Duodenal mucosa (tissue), 2 donors: ENCODE data around the gene FGF11.
A peak's percentile ranks its signal among the peaks of the same experiment; 100 is the strongest.

Experiments used
- H3K27ac ChIP-seq: one replicate; pipeline ENCODE4 v1.7.0; 2013; ENCODE audit warnings: low read depth, low read length
- H3K27me3 ChIP-seq, 2 donors: one replicate each; pipeline ENCODE4 v1.7.0; 2013; ENCODE audit warnings: low read length in 2 of 2, control low read depth in 1 of 2; ENCODE audit not compliant: insufficient read depth in 2 of 2, control insufficient read depth in 1 of 2
- H3K36me3 ChIP-seq, 2 donors: one replicate each; pipeline ENCODE4 v1.7.0; 2013; ENCODE audit warnings: low read length in 2 of 2, control low read depth in 1 of 2; ENCODE audit not compliant: insufficient read depth in 2 of 2, control insufficient read depth in 1 of 2
- H3K4me1 ChIP-seq, 2 donors: one replicate each; pipeline ENCODE4 v1.7.0; 2013; ENCODE audit warnings: low read length in 2 of 2, control low read depth in 1 of 2; ENCODE audit not compliant: insufficient read depth in 2 of 2, control insufficient read depth in 1 of 2
- H3K4me3 ChIP-seq, 2 donors: one replicate each; pipeline ENCODE4 v1.7.0; 2013; ENCODE audit warnings: low read length in 2 of 2, low read depth in 1 of 2
- H3K9ac ChIP-seq, 2 donors: one replicate each; pipeline ENCODE4 v1.7.0; 2013; ENCODE audit warnings: low read length in 2 of 2, low read depth in 1 of 2
- H3K9me3 ChIP-seq, 2 donors: one replicate each; pipeline ENCODE4 v1.7.0; 2013; ENCODE audit warnings: low read length in 2 of 2, control low read depth in 1 of 2; ENCODE audit not compliant: control insufficient read depth in 1 of 2

FGF11 gene

GRCh38 chr17:7431231-7431630 lies 8.1 kb upstream of the FGF11 start:
- H3K9me3 ChIP-seq = no peaks in the 10 kb centered on the region
- peaks cover 2 to 9% of the 10 kb centered on the region in 2 donors for H3K4me1 ChIP-seq
- no peak overlapping the region for H3K27ac ChIP-seq
- H3K4me3 ChIP-seq = no peak overlapping the region
- no peaks in the 10 kb centered on the region for H3K36me3 ChIP-seq
- no peaks in the 10 kb centered on the region for H3K27me3 ChIP-seq
- H3K9ac ChIP-seq = no peak overlapping the region

- H3K4me3 ChIP-seq = no peak overlapping the region
- H3K9ac ChIP-seq = no peak overlapping the region
- H3K9me3 ChIP-seq = no peaks in the 10 kb centered on the region
- H3K36me3 ChIP-seq = no peaks in the 10 kb centered on the region
- no peaks in the 10 kb centered on the region for H3K27me3 ChIP-seq
- H3K4me1 ChIP-seq = peaks cover 9 to 15% of the 10 kb centered on the region in 2 donors
- H3K27ac ChIP-seq = no peak overlapping the region
These were observed 7.0 kb upstream of the FGF11 start for GRCh38 chr17:7432296-7432695.

- H3K4me1 ChIP-seq = peaks cover 36 to 38% of the 10 kb centered on the region in 2 donors
These were observed 3.4 kb upstream of the FGF11 start for GRCh38 chr17:7435676-7436555.

GRCh38 chr17:7436556-7437368 lies 2.5 kb upstream of the FGF11 start:
- Histone ChIP-seq H3K36me3 (no peaks in the 10 kb centered on the region), H3K9me3 (no peaks in the 10 kb centered on the region), H3K27me3 (peaks cover 27 to 33% of the 10 kb centered on the region in 2 donors), H3K27ac (peak overlapping the region; percentile 89), H3K9ac (peak overlapping the region; percentile 63 to 76), H3K4me3 (peak overlapping the region; percentile 69 to 85), H3K4me1 (peaks cover 36 to 38% of the 10 kb centered on the region in 2 donors)

More at GRCh38 chr17:7435676-7436555, 3.4 kb upstream of the FGF11 start:
- Histone ChIP-seq H3K36me3 (no peaks in the 10 kb centered on the region), H3K4me3 (peak overlapping the region; percentile 69 to 85), H3K27ac (peak overlapping the region; percentile 89), H3K9ac (peak overlapping the region; percentile 63 to 76), H3K9me3 (no peaks in the 10 kb centered on the region), H3K27me3 (peaks cover 18 to 25% of the 10 kb centered on the region in 2 donors)

- Histone ChIP-seq H3K27me3 (peaks cover 28 to 33% of the 10 kb centered on the region in 2 donors), H3K4me1 (peaks cover 36 to 38% of the 10 kb centered on the region in 2 donors), H3K4me3 (peak overlapping the region; percentile 57 to 69), H3K9ac (peak overlapping the region in 1 of 2 donors; percentile 76), H3K9me3 (no peaks in the 10 kb centered on the region), H3K36me3 (no peaks in the 10 kb centered on the region), H3K27ac (no peak overlapping the region)
These were observed 1.9 kb upstream of the FGF11 start for GRCh38 chr17:7437369-7437863.

GRCh38 chr17:7437950-7438614 lies 1.2 kb upstream of the FGF11 start:
- H3K4me1 ChIP-seq = peaks cover 36 to 38% of the 10 kb centered on the region in 2 donors
- H3K27me3 ChIP-seq = peaks cover 28 to 33% of the 10 kb centered on the region in 2 donors
- no peak overlapping the region for H3K27ac ChIP-seq
- H3K9ac ChIP-seq = no peak overlapping the region
- H3K4me3 ChIP-seq = peak overlapping the region; percentile 52 to 57
- H3K36me3 ChIP-seq = no peaks in the 10 kb centered on the region
- no peaks in the 10 kb centered on the region for H3K9me3 ChIP-seq

- H3K27me3 ChIP-seq = peaks cover 28 to 34% of the 10 kb centered on the region in 2 donors
- H3K9me3 ChIP-seq = no peaks in the 10 kb centered on the region
- H3K4me1 ChIP-seq = peaks cover 36 to 38% of the 10 kb centered on the region in 2 donors
- H3K4me3 ChIP-seq = peak overlapping the region; percentile 52 to 55
- no peaks in the 10 kb centered on the region for H3K36me3 ChIP-seq
- H3K27ac ChIP-seq = no peak overlapping the region
- H3K9ac ChIP-seq = no peak overlapping the region
These were observed 454 bp upstream of the FGF11 start for GRCh38 chr17:7438656-7439460.

GRCh38 chr17:7440113-7440833 lies 961 bp downstream of the FGF11 start:
- H3K4me3 ChIP-seq = peak overlapping the region; percentile 21 to 44
- no peak overlapping the region for H3K27ac ChIP-seq
- H3K27me3 ChIP-seq = peaks cover 28 to 43% of the 10 kb centered on the region in 2 donors
- no peaks in the 10 kb centered on the region for H3K9me3 ChIP-seq
- peaks cover 36 to 38% of the 10 kb centered on the region in 2 donors for H3K4me1 ChIP-seq
- H3K9ac ChIP-seq = no peak overlapping the region
- no peaks in the 10 kb centered on the region for H3K36me3 ChIP-seq

GRCh38 chr17:7440834-7441195 lies 1.5 kb downstream of the FGF11 start:
- Histone ChIP-seq H3K9ac (no peak overlapping the region), H3K27ac (no peak overlapping the region), H3K4me1 (peaks cover 35 to 43% of the 10 kb centered on the region in 2 donors), H3K36me3 (no peaks in the 10 kb centered on the region), H3K9me3 (no peaks in the 10 kb centered on the region), H3K27me3 (peaks cover 28 to 43% of the 10 kb centered on the region in 2 donors), H3K4me3 (no peak overlapping the region)
